Tibial artery (tissue), 4 donors: ENCODE measurements around the gene GET4.

Source experiments
- DNase-seq, 2 donors: peaks; one replicate each; pipeline ENCODE4 v3.0.0-alpha.2; 2019
- H3K27ac ChIP-seq, 2 donors: fragments of 200-600 bp; sonication (generic) in 1 of 2; 1 replicate in 1 of 2; 2 replicates in 1 of 2; pipeline ENCODE4 v1.5.1; 2018 to 2019; ENCODE audit warnings: mild to moderate bottlenecking in 1 of 2
- H3K27me3 ChIP-seq, 2 donors: fragments of 200-600 bp; sonication (generic) in 1 of 2; one replicate each; pipeline versions ENCODE4 v1.5.1 to v1.6.0; 2016 to 2019
- H3K36me3 ChIP-seq, 3 donors: fragments of 200-600 bp; sonication (generic) in 2 of 3; one replicate each; pipeline ENCODE4 v1.5.1; 2016 to 2019; ENCODE audit warnings: mild to moderate bottlenecking in 2 of 3
- H3K4me1 ChIP-seq, 4 donors: fragments of 200-600 bp; sonication (generic) in 2 of 4; 1 replicate in 3 of 4; 2 replicates in 1 of 4; pipeline ENCODE4 v1.5.1; 2016 to 2019
- H3K4me3 ChIP-seq, 2 donors: fragments of 200-600 bp; sonication (generic) in 1 of 2; 1 replicate in 1 of 2; 2 replicates in 1 of 2; pipeline ENCODE4 v1.5.1; 2018 to 2019; ENCODE audit warnings: mild to moderate bottlenecking in 2 of 2
- H3K9me3 ChIP-seq, 3 donors: fragments of 200-600 bp; sonication (generic) in 1 of 3; one replicate each; pipeline ENCODE4 v1.5.1; 2016 to 2019
- CTCF ChIP-seq, 2 experiments: fragments of 200-600 bp in 1 of 2; fragments of 450-650 bp in 1 of 2; IDR thresholded peaks; one replicate each; pipeline ENCODE4 v1.5.1; 2017 to 2019; ENCODE audit warnings: antibody characterized with exemption in 2 of 2, mild to moderate bottlenecking in 1 of 2, moderate library complexity in 1 of 2
- intact Hi-C: fragments of 100-400 bp; cut with DNase I; formaldehyde crosslinking; loops from one replicate; pipeline ENCODE4 v1.15.0; 2023; ENCODE audit warnings: low total_unique reads

GET4 gene

GRCh38 chr7:919924-920341 lies 43.6 kb downstream of the GET4 start:
- intact Hi-C loops, result no loop called here
- no peak for TF ChIP-seq CTCF (IDR thresholded peaks at IDR 0.05)
- Histone ChIP-seq H3K4me1 (peaks cover 0 to 12% (median 6%) of the 10 kb centered on the region in 4 donors), H3K27me3 (no peaks in the 10 kb centered on the region), H3K36me3 (no peaks in the 10 kb centered on the region), H3K4me3 (no peak overlapping the region), H3K9me3 (no peaks in the 10 kb centered on the region), H3K27ac (no peak overlapping the region)
- DNase-seq, result peak; percentile 15 to 52

GRCh38 chr7:920351-921070 lies 44.2 kb downstream of the GET4 start:
- peak; percentile 9 to 57 for DNase-seq
- no peak overlapping the region for H3K27ac ChIP-seq
- no peak for TF ChIP-seq CTCF (IDR thresholded peaks at IDR 0.05)
- intact Hi-C loops, result no loop called here
- H3K36me3 ChIP-seq, result no peaks in the 10 kb centered on the region
- no peaks in the 10 kb centered on the region for H3K9me3 ChIP-seq
- no peaks in the 10 kb centered on the region for H3K27me3 ChIP-seq
- H3K4me1 ChIP-seq, result peaks cover 0 to 12% (median 7%) of the 10 kb centered on the region in 4 donors
- no peak overlapping the region for H3K4me3 ChIP-seq

GRCh38 chr7:921071-921461 lies 44.7 kb downstream of the GET4 start:
- Histone ChIP-seq H3K4me1 (peaks cover 0 to 12% (median 7%) of the 10 kb centered on the region in 4 donors), H3K4me3 (no peak overlapping the region), H3K27me3 (no peaks in the 10 kb centered on the region), H3K36me3 (no peaks in the 10 kb centered on the region), H3K27ac (no peak overlapping the region), H3K9me3 (no peaks in the 10 kb centered on the region)
- TF ChIP-seq CTCF (IDR thresholded peaks at IDR 0.05), result no peak
- peak; percentile 14 to 45 for DNase-seq
- intact Hi-C loops, result no loop called here

- no peaks in the 10 kb centered on the region for H3K36me3 ChIP-seq
- H3K4me1 ChIP-seq, result peaks cover 0 to 8% (median 6%) of the 10 kb centered on the region in 4 donors
- no peak for TF ChIP-seq CTCF (IDR thresholded peaks at IDR 0.05)
- H3K27ac ChIP-seq, result no peak overlapping the region
- no peak overlapping the region for H3K4me3 ChIP-seq
- peak; percentile 13 to 62 for DNase-seq
- no peaks in the 10 kb centered on the region for H3K9me3 ChIP-seq
- intact Hi-C loops, result no loop called here
- no peaks in the 10 kb centered on the region for H3K27me3 ChIP-seq
Measured at GRCh38 chr7:921581-922333, 45.4 kb downstream of the GET4 start.

GRCh38 chr7:922334-923107 lies 46.2 kb downstream of the GET4 start:
- no peak overlapping the region for H3K27ac ChIP-seq
- intact Hi-C loops, result no loop called here

More at GRCh38 chr7:922334-923107, 46.2 kb downstream of the GET4 start:
- Histone ChIP-seq H3K27me3 (no peaks in the 10 kb centered on the region), H3K9me3 (no peaks in the 10 kb centered on the region), H3K4me3 (no peak overlapping the region), H3K36me3 (no peaks in the 10 kb centered on the region), H3K4me1 (peaks cover 0 to 8% (median 6%) of the 10 kb centered on the region in 4 donors)
- TF ChIP-seq CTCF (IDR thresholded peaks at IDR 0.05), result no peak
- DNase-seq, result peak; percentile 12 to 56
